NCI-H128 (cell line): Measurements from ENCODE around the gene ADAM12.

Experiments used
- DNase-seq: peaks from one replicate; lab custom pipeline; 2025; ENCODE audit not compliant: unreplicated experiment; lab: John Stamatoyannopoulos, UW

Gene ADAM12

DNA sequence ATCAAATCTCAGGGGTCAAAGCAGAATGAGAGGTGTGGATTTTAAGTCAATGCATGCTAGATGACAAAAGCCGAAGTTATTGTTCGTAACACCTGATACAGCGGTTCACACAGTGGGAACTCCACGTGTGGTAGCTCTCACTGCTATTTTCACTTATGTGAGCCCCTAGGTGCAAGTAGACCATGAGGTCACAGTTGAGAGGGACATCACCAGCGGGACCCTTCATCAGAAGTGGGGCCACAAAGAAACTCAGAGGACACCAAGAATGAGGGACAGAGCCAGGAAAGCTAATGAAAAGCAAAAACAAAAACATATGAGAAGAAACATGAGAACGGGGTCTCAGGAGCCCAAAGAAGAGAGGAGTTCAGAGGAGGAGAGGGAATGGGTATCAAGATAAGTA lies 63.5 kb downstream of the ADAM12 start:
- no peak for DNase-seq

DNA sequence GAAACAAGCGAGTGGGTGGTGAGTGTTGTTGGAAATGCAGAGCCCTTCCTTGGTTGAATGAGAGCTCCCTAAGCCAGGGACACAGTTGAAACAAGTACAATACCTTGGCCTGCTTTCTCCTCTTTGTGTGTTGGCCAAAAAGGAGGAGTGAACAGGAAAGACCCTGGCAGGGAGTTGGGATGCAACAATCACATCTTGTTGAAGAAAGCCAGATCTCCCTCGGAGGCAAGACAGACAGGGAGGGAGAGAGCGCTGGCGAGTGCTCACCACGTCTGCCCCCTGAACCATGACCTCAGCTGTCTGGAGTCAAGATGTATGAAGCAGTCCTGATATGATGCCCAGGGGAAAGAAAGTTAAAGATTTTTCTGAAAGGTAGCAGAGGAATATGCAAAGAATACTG lies 66.8 kb downstream of the ADAM12 start:
- no peak for DNase-seq

DNA sequence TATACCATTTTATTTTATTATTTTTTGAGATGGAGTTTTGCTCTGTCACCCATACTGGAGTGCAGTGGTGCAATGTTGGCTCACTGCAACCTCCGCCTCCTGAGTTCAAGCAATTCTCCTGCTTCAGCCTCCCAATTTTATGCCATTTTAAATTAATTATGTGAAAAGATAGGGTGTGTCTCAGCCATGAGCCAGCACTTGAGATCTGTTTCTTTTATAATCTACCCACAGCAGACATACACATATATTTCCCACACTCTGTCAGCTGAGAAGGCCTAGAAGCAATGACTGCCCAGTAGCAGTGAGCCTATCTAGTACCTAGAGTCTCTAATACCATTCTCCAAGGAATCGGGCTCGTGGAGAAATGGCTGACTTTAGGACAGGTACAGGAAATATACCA lies 70.5 kb downstream of the ADAM12 start:
- no peak for DNase-seq

DNA sequence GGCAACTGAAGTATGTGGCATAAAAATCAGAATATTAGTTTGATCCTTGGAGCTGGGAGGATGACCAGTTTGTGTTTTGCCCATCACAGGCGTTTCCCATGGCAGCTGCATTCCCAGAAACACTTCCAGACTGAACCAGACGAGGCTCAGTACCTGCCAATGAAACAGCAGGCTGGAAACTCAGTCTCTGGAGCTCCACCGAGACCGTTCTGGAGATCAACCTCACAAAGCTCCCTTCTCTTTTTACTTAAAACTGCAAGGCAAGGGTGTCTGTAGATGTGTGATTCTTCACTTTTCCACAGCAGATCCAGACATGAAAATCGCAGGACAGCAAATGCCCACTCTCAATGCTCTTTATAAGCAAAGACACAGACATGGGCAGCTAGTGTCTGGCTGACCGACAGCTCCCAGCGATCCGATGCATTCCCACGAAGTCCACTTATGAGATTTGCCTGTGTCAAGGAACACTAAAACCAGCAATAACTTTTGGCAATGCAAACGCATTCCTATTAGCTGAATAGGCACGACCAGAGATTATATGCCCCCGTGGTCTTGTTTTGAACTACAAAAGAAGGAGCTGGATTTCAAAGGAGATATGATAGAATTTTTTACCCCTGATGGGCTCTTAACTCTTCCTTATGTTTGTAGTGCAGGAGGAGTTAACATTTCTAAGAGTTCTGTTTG lies 72.6 kb downstream of the ADAM12 start:
- DNase-seq: no peak

DNA sequence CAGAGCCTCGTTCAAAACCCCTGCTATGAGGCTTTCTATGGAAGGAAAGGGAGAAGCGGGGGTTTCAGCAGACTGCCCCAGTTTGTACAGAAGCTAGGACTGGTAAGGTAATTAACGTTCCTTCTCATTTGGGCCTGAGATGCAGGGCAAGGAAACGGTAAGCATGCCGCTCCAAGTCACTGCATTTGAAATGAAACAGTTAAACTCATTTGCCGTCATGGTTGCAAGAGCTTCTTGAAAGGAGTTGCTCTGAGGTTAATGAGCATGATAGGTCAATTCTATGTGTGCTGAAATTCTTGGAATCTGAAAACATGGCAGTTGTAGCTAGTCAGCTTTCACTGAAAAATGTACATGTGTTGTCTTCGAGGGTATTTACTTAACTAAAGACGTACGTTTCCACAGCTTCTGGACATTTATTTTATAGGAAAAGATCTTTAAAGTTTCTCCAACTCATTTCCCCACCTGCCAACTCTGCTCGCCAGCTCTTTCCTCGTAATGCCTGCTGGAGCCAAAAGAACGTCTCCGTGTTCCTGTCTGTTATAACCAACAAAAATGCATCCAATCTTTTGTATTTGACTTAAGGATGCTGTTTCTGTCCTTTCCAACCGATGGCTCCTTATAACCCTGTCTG lies 73.3 kb downstream of the ADAM12 start:
- DNase-seq: no peak

DNA sequence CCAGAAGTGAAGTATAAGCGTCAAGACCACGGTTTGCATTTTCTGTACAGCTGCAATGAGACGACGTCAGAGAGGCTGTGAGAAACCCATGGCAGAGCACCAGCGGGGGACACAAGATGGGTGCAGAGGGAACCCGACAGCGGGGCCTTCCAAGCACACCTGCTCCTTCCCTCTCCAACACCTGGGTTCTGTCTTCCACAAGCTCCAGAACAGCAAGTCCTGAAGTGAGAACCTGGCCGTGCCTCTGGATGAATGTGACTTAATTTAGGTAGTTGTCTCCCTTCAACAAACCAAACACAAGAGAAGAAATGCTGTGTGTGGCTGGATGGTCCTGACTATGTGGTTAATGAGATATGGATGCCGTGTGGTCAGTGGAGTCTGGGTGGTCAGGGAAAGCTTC lies 76.1 kb downstream of the ADAM12 start:
- no peak for DNase-seq

DNA sequence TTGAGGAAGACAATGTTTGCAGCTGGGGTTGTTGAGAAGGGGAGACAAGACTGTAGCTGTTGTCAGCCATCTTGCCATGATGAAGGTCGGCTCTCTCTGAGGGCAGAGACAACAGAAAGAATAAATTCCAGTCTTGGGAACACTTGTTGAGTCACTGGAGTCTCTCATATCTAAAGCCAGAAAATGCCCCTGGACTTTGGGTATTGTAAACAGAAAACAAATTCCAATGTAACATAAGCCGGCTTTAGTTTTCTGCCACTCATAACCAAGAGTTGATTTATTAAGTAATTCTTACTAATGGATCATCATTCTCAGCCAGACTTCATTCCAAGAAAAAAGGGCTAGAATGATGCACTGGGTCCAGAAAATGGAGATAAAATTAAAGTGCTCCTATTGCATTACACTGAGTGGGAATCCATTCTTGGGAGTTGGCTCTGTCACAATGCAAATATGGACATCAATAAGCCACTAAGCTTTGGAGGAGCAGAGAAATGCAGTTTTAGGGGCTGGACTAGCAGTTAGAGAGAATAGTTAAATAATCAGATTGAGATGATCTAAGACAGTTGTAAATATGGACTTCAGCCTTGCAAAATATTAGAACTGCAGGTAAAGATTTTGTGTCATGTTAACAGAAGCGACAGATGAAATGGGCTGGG lies 78.9 kb downstream of the ADAM12 start:
- DNase-seq: no peak

DNA sequence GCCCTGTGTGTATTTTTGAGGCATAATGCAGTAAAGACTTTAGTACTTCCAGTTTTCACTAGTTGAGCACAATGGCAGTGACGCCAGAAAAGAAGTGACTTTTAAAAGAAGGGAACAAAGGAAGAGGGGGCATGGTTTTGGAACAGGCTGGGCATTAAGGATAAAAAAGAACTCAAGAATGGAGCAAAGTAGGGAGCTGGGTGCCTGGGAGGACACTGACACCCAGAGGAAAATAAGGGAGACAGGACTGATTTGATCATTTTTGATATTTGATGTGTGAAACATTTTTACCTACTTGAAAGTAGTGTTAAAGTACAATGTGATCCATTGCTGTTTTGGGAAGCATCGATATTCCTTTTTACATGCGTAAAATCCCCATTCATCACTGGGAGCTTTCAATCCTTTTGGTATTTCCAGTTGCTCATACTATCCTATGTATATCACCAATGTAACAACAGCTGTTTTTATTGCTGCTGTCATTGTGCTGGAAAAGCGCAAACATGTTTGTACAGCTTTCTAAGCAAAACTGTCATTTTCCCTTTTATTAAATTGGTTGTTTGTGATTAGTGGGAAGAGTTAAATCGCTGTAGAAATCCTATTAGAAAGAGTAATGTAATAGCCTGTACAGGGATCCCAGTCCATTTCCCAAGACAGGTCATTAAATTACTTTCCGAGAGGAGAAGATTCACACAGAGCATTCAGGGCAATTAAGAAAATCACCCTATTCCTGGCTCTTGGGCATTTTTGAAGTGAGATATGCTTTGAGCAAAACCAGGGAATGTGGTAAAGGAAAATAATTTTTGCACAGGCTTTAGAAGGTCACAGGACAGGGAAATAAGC lies 85.2 kb downstream of the ADAM12 start:
- DNase-seq: no peak

DNA sequence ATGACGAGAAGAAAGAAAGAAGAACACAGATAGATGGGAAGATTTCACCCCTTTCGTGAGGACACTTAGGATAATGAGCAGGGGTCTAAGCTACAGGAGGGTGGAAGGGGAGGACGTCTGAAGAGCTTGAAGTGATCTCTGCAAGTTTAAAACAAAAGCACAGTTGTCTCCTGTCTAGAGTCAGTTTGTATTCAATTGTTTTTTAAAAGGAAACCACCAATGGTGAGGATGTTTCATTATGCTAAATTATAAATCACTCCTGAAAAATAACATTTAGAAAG lies 85.9 kb downstream of the ADAM12 start:
- DNase-seq: no peak

DNA sequence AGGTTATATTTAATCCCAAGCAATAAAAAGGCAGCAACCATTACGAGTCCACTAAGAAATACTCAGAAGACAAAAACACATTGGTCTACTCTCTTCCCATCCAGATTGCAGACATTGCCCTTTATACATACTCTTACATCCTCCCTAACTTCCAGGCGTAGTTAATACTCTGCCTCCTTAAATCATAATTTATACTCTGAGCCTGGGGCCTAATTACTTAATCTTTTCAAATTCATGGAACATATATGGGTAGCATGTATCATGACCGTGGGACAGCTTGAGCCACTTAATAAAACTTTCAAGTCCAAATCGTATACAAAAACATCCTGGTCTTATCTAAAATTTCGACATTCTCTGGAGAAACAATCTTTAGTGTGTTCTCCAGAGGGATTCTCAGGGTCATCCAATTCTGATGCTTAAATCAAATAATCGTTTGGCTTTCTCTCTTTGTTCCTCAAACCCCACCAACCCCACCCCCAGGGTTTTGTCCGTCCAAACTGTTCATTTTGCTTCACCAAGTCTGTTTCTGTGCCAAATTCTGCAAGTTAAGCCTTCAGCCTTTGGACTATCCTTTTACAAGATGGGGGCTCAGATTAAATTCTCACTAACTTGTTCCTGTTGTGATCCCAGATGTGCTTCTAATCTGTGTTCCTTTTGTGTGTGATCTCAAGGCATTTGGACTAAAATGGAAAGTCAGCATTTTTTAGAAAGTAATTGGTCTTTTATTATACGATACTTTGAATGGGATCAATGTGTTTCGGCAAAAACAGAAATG lies 86.4 kb downstream of the ADAM12 start:
- no peak for DNase-seq

DNA sequence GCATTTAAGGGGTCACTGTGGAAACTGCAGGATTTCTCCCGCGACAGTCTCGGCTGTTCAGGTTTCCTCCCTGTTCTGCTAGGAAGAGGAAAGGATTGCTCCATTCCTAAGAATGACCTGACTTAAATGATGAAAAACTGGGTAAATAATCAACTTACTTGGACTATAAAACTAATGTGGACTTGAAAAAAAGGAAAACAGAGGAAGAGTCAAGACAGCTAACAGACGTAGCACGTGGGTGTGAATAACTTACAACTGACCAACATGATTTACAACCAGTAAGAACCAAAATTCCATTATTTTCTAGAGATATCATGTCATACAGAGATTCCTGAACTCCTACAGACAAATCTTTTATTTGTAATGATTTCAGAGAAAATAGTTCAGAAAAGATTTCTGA lies 93.8 kb downstream of the ADAM12 start:
- no peak for DNase-seq

DNA sequence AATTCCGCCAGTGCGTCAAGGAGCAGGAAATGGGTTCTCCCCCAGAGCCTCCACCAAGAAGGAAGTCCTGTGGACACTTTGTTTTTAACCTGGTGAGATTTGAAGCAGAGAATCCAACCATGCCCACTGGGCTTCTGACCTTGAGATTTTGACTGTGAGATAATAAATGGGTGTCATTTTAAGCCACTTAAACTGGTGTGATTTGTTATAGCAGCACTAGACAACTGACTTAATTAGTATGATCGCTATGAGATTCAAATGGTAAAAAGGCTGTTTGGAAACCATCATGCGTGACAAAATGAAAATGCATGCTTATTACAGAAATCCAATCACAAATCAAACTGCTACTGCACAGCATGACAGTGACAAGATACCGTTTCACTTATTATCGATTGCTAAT lies 98.0 kb downstream of the ADAM12 start:
- no peak for DNase-seq

DNA sequence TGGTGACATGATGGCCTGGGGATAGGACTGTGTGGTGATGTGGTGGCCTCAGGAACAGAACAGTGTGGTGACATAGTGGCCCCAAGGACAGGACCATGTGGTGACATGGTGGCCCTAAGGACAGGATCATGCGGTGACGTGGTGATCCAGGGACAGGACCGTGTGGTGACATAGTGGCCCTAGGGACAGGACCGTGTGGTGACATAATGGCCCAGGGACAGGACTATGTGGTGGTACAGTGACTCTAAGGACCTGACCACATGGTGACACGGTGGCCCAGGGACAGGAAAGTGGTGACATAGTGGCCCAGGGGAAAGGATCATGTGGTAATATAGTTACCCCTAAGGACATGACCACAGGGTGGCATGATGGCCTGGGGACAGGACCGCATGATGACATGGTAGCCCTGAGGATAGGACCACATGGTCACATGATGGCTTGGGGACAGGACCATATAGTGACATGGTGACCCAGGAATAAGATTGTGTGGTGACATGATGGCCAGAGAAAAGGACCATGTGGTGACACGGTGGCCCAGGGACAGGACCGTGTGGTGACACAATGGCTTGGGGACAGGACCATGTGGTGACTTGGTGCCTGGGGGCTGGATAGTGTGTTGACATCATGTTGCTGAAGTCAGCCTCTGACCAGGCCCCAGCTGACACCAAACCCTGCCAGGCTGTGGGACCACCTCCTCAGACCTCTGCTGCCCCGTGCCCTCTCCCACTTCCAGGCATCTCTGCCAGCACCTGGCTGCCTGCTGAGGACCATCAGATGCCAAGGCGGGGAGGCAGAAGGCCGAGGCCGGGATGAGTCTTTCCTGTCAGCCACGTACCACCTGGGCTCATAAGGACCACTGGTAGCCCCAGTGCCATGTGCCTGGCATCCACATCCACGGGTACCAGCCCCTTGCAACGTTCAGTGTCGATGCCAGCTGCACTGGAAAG lies 99.5 kb downstream of the ADAM12 start:
- no peak for DNase-seq

DNA sequence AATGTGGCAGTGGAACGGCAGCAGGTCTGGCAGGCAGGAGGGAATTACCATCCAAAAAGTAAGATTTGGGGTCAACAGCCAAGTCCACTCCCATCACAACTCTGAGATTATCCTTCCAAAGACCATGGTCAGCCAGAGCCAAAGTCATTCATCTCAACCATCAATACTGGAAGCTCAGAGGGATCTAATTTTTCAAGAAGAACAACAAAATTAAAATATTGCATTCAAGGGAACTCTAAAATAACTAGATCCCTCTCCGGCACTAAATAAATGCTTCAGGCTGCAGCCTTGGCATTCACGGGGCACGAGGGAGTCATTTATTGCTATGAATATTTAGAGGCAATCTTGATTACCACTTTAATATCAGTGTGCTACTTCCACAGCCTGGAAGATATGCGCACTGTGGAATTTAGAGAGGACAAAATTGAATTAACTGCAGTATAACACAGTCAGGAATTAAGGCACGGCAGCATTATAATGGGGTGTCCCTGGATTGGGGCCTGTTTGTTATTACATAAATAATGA lies 102.0 kb downstream of the ADAM12 start:
- DNase-seq: no peak

DNA sequence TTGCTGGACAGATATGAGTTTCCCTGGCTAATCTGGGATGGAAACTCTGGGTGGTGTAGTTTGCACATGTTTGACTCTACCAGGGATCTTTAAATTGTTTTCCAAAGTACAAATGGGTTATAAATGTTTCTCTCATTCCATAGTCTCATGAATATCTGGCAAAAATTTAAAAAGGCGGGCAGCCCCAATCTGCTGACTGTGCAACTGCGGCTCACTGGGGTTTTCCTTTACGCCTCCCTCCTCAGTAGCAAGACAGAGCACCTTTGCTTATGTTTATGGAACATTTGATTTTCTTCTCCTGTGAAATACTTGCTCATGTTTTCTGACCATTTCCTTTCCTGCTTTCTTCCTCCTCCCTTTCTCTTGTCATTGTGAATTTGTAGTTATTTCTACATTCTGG lies 105.0 kb downstream of the ADAM12 start:
- no peak for DNase-seq

DNA sequence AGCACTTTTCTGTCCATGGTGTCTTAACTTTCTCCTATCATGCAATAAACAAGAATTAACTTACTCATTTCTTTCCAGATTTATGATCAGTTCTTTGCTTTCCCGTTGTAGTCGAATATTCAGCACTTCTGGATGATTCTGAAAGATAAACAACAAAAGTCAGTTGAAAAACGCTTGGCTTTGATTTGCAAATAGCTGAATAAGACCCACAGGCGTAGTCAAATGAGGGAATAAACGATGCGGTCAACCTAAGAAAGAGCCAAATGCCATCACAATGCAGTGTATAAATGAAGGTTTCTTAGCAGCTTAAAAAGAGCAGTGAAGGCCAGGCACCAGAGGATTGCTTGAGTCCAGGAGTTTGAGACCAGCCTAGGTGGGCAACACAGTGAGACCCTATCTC lies 109.4 kb downstream of the ADAM12 start:
- no peak for DNase-seq

DNA sequence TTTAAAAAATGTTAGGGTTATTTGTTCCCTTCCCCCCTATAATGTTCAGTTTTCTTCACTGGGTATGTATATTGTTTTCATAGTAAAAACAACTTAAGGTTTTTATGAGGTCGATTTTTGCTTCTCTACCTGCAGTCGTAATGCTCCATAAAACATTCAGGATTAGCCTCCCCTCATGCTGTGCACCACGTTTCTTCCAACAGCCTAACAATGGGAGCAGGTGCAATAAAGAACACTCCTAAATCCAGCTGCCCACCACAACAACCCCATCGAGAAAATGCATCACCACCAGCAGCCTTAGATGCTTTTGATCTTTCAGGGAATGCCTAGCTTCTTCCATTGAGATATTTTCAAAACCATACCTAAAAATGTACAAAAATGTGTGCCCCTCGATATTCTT lies 111.1 kb downstream of the ADAM12 start:
- no peak for DNase-seq

DNA sequence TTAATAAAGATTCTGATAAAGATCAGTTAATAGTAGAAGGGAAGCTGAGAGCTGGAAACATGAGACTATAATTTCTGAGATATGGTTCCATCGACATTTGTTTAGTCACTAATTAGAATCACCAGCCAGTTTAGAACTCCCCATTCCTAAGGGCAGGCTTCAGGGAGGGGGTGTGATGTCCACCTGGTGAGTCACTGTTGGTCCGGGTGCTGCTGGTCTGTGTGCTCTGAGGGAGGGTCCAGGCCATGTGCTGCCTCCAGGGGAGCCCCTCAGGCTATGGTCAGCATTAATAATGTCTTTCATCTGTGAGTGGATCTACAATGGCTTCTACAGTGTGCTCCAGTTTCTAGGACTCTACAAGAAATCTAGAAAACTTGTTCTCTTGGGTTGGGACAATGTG lies 115.8 kb downstream of the ADAM12 start:
- no peak for DNase-seq

DNA sequence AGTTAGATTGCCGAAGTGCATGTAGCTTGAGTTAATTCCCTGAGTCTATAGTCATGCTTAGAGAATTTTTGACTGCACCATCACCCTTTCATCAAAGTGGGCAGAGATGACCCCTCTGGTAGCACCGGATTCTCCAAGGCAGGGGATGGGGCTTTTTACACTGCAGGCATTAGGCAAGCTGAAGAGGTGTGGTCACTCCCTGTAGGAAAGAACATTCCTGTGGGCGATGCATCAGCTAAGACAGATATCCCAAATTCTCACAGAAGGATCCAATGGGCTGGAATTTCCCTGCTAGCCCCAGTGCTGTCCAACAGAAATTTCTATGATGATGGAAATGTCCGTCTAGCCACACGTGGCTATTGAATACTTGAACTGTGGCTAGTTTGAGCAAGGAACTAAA lies 118.2 kb downstream of the ADAM12 start:
- no peak for DNase-seq
